ENCODE measurements around the gene DNAAF5.
"Not testable (repeated sequence)": the region's sequence is repeated elsewhere in the genome, so short reads cannot be mapped to it uniquely, and the experiment has no call there.

Gene DNAAF5

GRCh38 chr7:794207-794606 is 67.7 kb downstream of the DNAAF5 start:
- Histone ChIP-seq H3K4me2 (no peak overlapping the region), H3K36me3 (ENCODE audit: insufficient read depth) (no peaks in the 10 kb centered on the region), H3K27me3 (ENCODE audit: insufficient read depth, low read depth) (no peaks in the 10 kb centered on the region), H3K4me3 (IDR thresholded peaks at IDR 0.05; ENCODE audit: insufficient read depth, low read depth, low read length) (no peak overlapping the region), H3K9ac (no peak overlapping the region), H2AFZ (ENCODE audit: low read depth) (no peak overlapping the region), H3K4me1 (ENCODE audit: low read depth, poor library complexity, severe bottlenecking) (no peaks in the 10 kb centered on the region), H3K79me2 (ENCODE audit: insufficient read depth, low read depth) (no peaks in the 10 kb centered on the region), H4K20me1 (ENCODE audit: insufficient read depth) (no peaks in the 10 kb centered on the region), H3K27ac (no peak overlapping the region)
- no peak for TF ChIP-seq CTCF (conservative IDR thresholded peaks at IDR 0.05; ENCODE audit: low read depth, low read length)

- no peak overlapping the region for H3K27ac ChIP-seq
- no peak for TF ChIP-seq CTCF (conservative IDR thresholded peaks at IDR 0.05; ENCODE audit: low read depth, low read length)
Measured at GRCh38 chr7:794671-795329, 68.3 kb downstream of the DNAAF5 start.

GRCh38 chr7:796434-797169 is 70.1 kb downstream of the DNAAF5 start:
- H3K4me2 ChIP-seq; H3K4me1 ChIP-seq (ENCODE audit: low read depth, poor library complexity, severe bottlenecking); H2AFZ ChIP-seq (ENCODE audit: low read depth); H3K27me3 ChIP-seq (ENCODE audit: insufficient read depth, low read depth); H3K9ac ChIP-seq; H3K4me3 ChIP-seq (IDR thresholded peaks at IDR 0.05; ENCODE audit: insufficient read depth, low read depth, low read length); H3K79me2 ChIP-seq (ENCODE audit: insufficient read depth, low read depth); H4K20me1 ChIP-seq (ENCODE audit: insufficient read depth); H3K27ac ChIP-seq; H3K36me3 ChIP-seq (ENCODE audit: insufficient read depth): not testable (repeated sequence)

More at GRCh38 chr7:794671-795329, 68.3 kb downstream of the DNAAF5 start:
- H3K4me1 ChIP-seq (ENCODE audit: low read depth, poor library complexity, severe bottlenecking) = no peaks in the 10 kb centered on the region
- no peak overlapping the region for H3K9ac ChIP-seq
- no peak overlapping the region for H2AFZ ChIP-seq (ENCODE audit: low read depth)
- H3K36me3 ChIP-seq (ENCODE audit: insufficient read depth) = no peaks in the 10 kb centered on the region
- H3K27me3 ChIP-seq (ENCODE audit: insufficient read depth, low read depth) = no peaks in the 10 kb centered on the region
- no peaks in the 10 kb centered on the region for H3K79me2 ChIP-seq (ENCODE audit: insufficient read depth, low read depth)
- no peak overlapping the region for H3K4me2 ChIP-seq
- H3K4me3 ChIP-seq (IDR thresholded peaks at IDR 0.05; ENCODE audit: insufficient read depth, low read depth, low read length) = no peak overlapping the region
- H4K20me1 ChIP-seq (ENCODE audit: insufficient read depth) = no peaks in the 10 kb centered on the region

GRCh38 chr7:798921-799470 is 72.5 kb downstream of the DNAAF5 start:
- no peaks in the 10 kb centered on the region for H3K36me3 ChIP-seq (ENCODE audit: insufficient read depth)
- H4K20me1 ChIP-seq (ENCODE audit: insufficient read depth) = no peaks in the 10 kb centered on the region
- H3K4me1 ChIP-seq (ENCODE audit: low read depth, poor library complexity, severe bottlenecking) = no peaks in the 10 kb centered on the region
- no peak overlapping the region for H2AFZ ChIP-seq (ENCODE audit: low read depth)
- no peak overlapping the region for H3K9ac ChIP-seq
- H3K4me2 ChIP-seq = no peak overlapping the region
- no peak for TF ChIP-seq CTCF (conservative IDR thresholded peaks at IDR 0.05; ENCODE audit: low read depth, low read length)
- no peak overlapping the region for H3K27ac ChIP-seq
- H3K4me3 ChIP-seq (IDR thresholded peaks at IDR 0.05; ENCODE audit: insufficient read depth, low read depth, low read length) = no peak overlapping the region
- H3K27me3 ChIP-seq (ENCODE audit: insufficient read depth, low read depth) = no peaks in the 10 kb centered on the region
- H3K79me2 ChIP-seq (ENCODE audit: insufficient read depth, low read depth) = no peaks in the 10 kb centered on the region

- Histone ChIP-seq H3K27me3 (ENCODE audit: insufficient read depth, low read depth) (no peaks in the 10 kb centered on the region), H4K20me1 (ENCODE audit: insufficient read depth) (no peaks in the 10 kb centered on the region), H3K9ac (no peak overlapping the region), H3K4me2 (no peak overlapping the region), H3K4me1 (ENCODE audit: low read depth, poor library complexity, severe bottlenecking) (no peaks in the 10 kb centered on the region), H3K79me2 (ENCODE audit: insufficient read depth, low read depth) (no peaks in the 10 kb centered on the region), H2AFZ (ENCODE audit: low read depth) (no peak overlapping the region), H3K36me3 (ENCODE audit: insufficient read depth) (no peaks in the 10 kb centered on the region), H3K4me3 (IDR thresholded peaks at IDR 0.05; ENCODE audit: insufficient read depth, low read depth, low read length) (no peak overlapping the region), H3K27ac (no peak overlapping the region)
- no peak for TF ChIP-seq CTCF (conservative IDR thresholded peaks at IDR 0.05; ENCODE audit: low read depth, low read length)
Measured at GRCh38 chr7:800692-801091, 74.2 kb downstream of the DNAAF5 start.

- not testable (repeated sequence) for H3K27me3 ChIP-seq (ENCODE audit: insufficient read depth, low read depth); H3K4me1 ChIP-seq (ENCODE audit: low read depth, poor library complexity, severe bottlenecking); H3K9ac ChIP-seq; H3K79me2 ChIP-seq (ENCODE audit: insufficient read depth, low read depth); H2AFZ ChIP-seq (ENCODE audit: low read depth); H3K36me3 ChIP-seq (ENCODE audit: insufficient read depth); H4K20me1 ChIP-seq (ENCODE audit: insufficient read depth); H3K27ac ChIP-seq; H3K4me3 ChIP-seq (IDR thresholded peaks at IDR 0.05; ENCODE audit: insufficient read depth, low read depth, low read length); H3K4me2 ChIP-seq
Measured at GRCh38 chr7:801351-801750, 74.9 kb downstream of the DNAAF5 start.
